Skin of body (tissue), 2 donors: ENCODE measurements around the gene CAND1. TPM values are rescaled to one million over a fixed set of nuclear protein-coding genes. Genes with fewer than 3 reads are reported as not detected.

ENCODE experiments used
- DNase-seq: peaks from one replicate; lab custom pipeline; 2025; lab: John Stamatoyannopoulos, UW
- total RNA-seq: library from RNA; depleted of rRNA; stranded (reverse); fragments of >200 nt; gene quantifications from one replicate; pipeline ENCODE4 v1.2.3, GENCODE V29; 2014

CAND1 gene
- total RNA-seq, 1 donor from 2014 or later: 131 TPM

DNA sequence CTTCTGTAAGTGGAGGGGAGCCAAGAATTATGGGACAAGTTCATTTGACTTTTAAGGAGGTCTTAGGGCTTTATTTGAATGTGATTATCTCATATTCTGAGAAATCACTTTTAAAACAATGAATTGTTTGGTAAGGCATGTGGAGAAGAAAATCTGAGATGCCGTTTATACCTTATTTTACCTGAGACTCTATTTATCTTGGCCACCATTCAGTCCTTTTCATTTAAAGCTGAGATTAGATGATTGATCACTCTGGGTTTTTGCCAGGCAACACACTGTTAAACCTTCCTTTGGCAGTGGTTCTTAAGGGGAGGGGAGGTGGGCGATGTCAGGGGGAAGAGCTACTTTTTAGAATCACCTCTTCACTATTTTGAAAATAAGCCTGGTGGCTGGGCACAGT, 11.4 kb downstream of the CAND1 start:
- DNase-seq: no peak

DNA sequence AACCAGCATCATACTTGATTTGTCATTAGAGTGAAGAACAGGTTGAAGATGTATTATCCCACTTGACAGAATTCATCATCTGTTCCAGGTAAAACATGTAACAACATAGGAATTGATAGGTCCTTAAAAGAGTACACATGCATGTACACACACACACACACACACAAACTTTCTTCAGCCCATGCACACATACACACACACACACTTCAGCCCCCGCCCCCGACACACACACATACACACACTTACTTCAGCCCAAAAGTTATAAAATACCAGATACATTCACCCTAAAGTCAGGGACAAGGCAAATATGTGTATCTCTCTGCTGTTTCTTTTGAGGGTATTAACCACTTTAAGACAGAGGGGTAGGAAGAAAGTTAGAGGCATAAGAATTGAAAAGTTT, 15.4 kb downstream of the CAND1 start:
- DNase-seq: no peak

DNA sequence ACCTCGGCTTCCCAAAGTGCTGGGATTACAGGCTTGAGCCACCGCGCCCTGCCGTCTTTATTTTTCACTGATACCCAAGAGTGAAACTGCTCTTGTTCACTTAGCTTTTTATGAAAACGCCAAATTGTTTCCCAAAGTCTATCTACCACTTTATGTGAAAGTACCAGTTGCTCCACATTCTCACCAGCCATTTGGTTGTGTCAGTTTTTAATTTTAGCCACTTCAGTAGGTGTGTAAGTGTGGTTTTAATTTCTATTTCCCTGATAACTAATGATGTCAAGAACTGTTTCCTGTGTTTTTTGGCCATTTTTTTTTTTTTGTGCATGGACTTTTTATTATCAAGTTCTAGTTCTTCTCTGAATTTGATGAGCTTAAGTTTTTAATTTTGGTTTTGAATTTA, 17.1 kb downstream of the CAND1 start:
- DNase-seq: no peak

DNA sequence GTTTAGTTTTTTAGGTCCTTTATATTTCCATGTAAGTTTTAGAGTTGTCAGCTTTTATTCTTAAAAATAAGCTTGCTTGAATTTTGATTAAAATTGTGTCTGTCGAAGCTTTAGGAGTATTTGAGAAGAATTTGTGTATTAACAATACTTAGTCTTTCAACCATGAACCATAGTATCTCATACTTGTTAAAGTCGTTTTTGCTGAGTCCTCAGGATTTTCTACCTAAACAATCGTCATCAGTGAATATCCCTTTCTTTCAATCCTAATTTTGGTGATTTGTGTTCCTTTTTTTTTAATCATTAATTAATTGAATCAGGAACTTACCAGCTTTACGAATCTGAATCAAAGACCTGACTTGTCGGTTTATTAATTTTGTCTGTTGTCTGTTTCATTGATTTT, 18.2 kb downstream of the CAND1 start:
- DNase-seq: no peak

DNA sequence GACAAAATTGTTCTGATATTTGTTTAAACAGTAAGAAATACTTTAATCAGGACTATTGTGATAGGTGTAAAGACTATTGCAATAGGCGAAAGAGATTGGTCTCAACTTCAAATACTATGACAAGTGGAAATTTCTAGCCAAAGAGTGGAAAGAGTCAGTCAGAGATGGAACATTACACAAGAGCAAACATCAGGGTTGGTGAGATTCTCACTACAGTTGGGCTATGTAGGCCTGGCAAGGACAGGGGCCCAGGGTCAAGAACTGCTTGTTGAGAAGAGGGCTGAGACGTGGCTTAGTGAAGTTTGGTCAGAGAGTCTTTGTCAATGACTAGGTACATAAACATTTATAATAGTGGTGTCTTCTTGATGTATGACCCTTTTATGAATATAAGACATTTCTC, 19.4 kb downstream of the CAND1 start:
- DNase-seq: no peak

DNA sequence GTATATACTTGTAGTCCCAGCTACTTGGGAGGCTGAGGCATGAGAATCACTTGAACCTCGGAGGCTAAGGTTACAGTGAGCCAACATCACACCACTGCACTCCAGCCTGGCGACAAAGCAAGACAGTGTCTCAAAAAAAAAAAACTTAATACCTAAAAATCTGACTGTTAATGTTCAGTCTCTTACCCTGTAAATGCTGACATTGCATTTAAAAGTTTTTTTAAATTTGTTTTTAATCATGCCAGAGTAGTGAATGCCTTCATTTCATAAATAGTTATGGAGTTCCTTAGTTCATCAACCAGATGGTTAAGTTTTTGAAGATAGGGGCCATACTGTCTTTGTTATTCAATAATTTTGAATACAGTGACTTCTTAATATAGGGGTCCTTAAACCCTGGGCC, 21.2 kb downstream of the CAND1 start:
- no peak for DNase-seq

DNA sequence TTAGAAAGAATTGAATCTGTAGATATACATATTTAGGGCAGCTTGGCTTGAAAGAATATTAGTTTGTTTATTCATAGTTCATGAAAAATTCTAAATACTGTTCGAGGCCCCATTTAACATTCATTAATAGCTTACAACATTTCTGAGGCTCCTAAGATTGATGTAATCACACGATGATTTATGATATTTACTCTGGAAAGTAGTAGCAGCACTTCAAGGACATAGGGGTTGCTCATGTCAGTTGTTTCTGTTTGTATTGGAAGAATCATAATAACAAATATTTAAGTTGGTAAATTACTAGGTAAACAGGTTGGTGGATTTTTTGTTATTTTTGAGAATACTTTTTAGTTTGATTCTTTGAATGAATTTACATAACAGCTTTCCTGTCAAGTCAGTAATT, 30.4 kb downstream of the CAND1 start:
- DNase-seq: no peak

DNA sequence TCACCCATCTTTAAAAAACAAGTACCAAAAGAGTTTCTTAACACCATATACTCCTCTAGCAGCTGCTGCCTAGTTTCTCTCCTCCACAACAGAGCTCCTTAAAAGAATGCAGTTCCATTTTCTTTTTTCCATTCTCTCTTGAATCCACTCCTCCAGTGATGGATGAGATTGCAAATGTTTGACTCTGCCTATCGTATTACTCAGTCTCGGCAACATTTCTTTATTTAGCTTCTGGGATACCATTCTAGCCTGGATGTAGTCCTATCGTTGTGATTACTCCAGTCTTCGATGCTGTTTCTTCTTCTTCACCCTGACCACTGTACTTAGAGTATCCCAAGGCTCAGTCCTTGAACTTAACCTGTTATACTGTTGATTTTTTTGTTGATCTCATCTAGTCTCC, 30.8 kb downstream of the CAND1 start:
- DNase-seq: no peak

DNA sequence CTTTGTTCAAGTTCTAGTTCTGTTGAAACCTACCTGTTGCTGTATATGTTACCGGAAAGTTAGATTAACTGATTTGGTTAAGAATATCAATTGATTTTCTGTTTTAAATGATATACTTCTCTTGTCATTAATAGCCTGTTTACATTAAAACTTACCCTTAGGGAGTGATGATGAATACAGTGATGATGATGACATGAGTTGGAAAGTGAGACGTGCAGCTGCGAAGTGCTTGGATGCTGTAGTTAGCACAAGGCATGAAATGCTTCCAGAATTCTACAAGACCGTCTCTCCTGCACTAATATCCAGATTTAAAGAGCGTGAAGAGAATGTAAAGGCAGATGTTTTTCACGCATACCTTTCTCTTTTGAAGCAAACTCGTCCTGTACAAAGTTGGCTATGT, 33.0 kb downstream of the CAND1 start:
- no peak for DNase-seq

DNA sequence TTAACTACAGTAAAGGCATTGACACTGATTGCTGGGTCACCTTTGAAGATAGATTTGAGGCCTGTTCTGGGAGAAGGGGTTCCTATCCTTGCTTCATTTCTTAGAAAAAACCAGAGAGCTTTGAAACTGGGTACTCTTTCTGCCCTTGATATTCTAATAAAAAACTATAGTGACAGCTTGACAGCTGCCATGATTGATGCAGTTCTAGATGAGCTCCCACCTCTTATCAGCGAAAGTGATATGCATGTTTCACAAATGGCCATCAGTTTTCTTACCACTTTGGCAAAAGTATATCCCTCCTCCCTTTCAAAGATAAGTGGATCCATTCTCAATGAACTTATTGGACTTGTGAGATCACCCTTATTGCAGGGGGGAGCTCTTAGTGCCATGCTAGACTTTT, 36.4 kb downstream of the CAND1 start:
- DNase-seq: no peak

DNA sequence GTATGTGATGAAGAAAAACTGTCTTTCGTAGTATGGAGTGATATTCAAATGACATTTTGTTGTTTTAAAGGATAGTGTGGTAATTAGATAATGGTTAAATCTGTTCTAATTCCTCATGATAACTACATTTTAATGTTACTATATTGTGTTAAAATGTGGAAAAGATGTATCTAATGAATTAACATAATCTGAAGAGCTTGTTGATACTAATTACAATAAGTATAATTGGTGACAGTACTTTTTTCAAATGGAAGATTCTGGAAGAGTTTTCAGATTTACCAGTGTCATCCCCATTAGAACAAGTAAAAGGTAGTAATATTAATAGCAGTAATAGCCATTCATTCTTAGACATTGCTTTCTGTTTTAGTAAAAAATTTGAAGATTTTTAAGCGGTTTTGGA, 37.6 kb downstream of the CAND1 start:
- DNase-seq: no peak

DNA sequence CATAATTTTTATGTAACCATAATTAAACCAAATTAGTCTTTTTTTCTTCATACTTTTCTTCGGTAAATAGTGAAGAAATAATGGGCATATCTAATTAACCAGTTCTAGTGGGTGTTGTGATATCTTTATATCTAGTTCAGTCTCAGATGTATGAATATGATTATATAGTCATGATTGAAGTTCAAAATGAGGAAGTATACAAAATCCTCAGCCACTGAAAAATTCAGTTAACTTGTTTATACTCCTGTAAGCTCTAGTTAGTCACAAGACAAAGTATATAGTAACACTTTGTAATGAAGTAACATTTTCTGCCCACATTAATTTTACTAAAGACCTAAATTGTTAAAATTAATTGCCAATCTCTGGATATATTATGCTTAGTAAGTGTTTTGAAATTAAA, 46.5 kb downstream of the CAND1 start:
- DNase-seq: no peak

DNA sequence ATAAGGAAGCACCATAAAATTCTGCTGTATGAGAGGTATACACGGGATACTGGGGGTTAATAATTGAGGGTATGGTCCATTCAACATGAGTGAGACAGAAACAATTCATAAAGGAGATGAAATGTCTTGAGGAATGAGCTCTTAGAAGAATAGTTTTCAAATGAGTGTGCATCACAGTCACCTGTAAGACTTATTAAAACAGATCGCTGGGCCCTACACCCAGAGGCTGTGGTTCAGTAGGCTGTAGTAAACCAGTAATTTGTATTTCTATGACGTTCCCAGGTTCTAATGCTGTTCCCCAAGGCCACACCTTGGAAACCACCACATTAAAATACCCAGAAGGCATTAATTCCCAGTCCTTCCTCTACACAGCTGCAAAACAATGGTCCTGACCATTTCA, 49.6 kb downstream of the CAND1 start:
- DNase-seq: no peak

DNA sequence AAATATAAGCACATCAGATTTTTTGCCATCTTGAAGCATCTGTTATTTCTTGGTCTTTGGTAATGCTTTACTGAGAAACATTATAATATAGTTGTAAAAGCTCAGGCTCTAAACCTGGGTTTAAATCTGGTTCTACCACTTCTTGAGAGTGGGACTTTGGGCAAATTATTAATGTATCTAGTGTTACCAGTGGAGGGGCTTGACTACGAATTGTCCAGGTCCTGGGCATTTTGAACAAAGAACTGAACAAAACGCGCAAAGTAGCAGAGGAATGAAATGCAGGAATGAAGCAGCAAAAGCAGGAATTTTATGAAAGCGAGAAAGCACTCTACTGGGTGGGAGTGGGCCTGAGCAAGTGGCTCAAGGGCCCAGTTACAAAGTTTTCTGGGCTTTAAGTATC, 50.8 kb downstream of the CAND1 start:
- no peak for DNase-seq

DNA sequence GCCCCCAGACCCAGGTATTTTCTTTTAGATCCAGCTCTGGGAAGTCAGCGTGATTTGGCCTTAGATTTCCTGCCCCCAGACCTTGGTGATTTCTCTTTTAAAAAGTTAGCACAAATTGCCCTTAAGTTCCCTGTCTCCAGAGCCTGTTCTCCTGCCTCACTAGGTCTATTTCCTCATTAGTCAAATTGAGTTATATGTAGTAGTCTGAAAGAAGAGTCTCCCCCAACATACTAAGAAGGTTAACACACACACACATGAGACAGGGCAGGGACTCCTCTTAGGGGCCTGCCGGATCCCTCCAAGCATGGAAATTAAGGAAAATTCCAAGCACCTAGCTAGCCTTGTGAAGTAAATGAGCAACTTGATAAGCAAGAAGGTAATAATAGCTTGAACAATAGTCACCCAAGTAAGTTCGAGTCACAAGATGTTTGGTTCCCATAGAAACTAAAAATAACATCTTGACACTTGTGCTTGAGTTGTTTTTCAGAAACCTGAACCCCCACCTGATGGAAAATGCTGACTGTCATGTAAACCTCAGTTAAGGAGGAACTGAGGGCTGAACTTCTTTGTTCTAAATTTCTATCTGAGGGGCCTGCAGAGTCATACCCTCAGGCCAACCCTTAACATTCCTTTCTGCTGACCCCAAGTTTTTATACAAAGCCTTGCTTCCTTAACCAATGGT, 51.6 kb downstream of the CAND1 start:
- no peak for DNase-seq

DNA sequence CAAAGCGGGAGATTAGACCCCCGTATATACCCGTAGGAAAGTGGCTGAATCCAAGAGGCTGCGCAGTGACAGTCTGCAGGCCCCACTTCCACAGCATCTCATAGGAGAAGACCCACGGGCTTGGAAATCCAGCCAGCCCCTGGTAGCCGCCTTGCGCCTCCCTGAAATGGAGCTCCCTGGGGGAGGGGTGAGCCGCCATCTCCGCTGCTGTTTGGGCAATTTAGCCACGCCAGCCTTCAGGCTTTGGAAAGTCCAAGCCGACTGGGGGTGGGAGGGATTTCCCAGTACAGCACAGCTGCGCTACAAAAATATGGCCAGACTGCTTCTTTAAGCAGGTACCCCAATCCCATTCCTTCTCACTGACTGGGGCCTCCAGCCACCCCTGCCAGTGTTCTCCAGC, 53.4 kb downstream of the CAND1 start:
- no peak for DNase-seq

DNA sequence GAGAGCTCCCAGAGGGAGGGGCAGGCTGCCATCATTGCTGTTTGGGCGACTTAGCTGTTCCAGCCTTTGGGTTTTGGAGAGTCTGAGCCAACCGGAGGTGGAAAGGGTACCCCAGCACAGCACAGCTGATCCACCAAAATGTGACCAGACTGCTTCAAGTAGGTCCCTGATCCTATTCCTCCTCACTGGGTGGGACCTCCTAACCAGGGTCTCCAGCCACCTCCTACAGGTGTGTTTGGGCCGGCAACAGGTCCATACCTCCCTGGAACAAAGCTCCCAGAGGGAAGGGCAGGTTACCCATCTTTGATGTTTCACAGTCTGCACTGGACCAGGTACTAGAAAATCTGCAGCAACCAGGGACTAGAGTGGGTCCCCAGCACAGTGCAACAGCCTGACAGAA, 53.8 kb downstream of the CAND1 start:
- no peak for DNase-seq

DNA sequence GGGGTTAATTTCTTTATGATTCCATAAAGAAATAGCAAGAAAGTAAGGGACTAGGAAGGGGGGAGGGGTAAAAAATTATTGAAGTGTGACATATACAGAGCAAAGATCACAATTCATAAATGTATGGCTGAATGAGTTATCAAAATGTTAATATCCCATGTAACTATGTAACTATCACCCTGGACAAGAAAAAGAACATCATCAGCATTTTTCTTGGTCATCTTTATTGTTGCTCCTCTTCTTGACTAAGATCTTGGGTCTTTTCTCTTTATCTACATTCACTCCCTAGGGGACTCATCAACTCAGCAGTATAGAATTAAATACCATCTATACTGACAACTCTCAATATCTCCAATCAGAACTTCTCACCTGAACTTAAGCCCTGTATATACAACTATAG, 57.5 kb downstream of the CAND1 start:
- DNase-seq: no peak

DNA sequence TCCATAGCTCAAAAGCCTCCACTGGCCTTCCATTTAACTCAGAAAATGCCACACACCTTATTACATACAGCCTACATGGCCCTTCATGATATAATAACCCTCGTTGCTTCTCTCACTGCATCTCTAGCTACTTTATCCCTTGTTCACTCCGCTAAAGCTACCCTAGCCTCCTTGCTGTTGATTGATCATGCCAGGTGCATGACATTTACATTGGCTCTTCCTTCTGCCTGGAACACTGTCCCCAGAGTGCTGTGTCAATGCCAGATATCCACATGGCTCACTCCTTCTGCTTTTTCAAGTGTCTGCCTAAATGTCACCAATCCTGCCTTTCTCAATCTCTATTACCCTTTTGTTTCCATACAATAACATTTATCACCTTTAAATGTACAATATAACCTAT, 58.3 kb downstream of the CAND1 start:
- no peak for DNase-seq

DNA sequence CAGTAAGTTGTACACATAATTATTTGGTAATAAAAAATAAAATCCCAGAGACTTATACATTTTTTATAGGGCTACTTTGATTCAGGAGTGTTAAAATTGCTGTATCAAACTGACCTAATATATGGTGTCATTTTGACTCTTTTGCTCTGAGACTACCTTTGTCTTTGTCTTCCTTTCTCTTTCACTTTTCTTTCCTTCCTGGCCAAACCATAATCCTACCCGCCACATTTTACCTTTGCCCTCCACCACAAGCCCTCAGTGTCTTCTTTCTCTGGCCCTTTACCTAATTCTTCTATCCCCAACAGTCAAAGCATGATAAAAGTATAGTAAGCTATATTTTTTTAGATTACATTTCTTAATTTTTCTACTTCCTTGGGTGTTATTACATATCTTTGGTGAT, 62.0 kb downstream of the CAND1 start:
- no peak for DNase-seq

DNA sequence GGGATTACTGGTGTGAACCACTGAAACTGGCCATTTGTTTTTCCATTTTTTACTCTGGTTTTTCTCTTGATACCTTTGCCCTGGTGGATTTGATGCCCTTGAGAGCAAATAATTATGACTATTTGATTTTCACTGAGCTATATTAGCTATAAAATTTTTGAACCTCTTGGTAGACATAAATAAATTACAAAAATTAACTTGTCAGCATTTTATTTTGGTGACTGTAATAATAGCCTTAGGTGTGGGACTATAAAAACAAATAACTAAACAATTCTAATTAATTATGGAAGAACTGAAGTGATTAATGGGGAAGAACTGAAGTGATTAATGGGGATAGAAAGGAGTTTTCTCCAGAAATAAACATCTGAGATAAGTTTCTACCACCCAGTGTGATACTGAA, 62.7 kb downstream of the CAND1 start:
- no peak for DNase-seq

DNA sequence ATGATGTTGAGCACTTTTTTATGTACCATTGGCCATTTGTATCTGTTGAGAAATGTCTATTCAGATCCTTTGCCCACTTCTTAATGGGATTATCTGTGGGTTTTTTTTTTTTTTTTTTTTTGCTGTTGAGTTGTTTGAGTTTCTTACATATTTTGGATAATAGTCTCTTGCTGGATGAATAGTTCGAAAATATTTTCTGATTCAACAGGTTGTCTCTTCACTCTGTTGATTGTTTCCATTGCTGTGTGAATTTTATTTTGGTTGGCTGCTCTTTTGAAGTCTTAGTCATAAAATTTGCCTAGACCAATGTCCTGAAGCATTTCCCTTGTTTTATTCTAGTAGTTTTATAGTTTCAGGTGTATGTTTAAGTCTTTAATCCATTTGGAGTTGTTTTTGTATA, 64.5 kb downstream of the CAND1 start:
- DNase-seq: no peak

DNA sequence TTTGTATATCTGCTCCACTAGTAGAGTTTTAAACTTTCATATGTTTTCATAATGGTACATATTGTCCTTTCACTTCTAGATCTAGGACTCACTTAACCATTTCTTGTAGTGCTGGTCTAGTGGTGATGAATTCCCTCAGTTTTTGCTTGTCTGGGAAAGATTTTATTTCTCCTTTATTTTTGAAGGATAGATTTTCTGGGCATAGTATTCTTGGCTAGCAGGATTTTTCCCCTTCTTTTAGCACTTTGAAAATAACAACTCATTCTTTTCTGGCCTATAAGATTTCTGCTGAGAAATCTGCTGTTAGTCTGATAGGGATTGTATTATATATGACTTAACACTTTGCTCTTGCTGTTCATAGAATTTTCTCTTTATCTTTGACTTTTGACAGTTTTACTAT, 69.3 kb downstream of the CAND1 start:
- no peak for DNase-seq

DNA sequence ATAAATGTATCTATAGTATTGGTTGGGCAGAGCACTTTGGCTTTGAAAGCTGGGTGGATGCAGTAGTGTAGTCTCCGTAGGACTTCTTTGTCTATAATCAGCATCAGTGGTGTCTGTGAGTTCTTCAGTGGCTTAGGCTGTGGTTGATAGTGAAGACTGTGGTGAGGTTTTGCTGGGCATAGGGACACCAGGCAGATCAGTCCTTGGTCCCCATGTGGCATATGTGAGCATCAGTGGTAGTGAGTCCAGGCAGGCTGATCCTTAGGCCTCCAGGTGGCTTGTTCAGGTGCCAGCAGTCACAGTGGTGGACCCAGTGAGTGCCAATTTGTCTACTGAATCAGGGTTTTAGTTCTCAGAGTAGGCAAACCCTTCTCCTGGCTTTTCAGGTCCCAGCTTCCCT, 70.4 kb downstream of the CAND1 start:
- DNase-seq: no peak
